ENCODE results near the gene TRAPPC2.

TRAPPC2 gene

DNA sequence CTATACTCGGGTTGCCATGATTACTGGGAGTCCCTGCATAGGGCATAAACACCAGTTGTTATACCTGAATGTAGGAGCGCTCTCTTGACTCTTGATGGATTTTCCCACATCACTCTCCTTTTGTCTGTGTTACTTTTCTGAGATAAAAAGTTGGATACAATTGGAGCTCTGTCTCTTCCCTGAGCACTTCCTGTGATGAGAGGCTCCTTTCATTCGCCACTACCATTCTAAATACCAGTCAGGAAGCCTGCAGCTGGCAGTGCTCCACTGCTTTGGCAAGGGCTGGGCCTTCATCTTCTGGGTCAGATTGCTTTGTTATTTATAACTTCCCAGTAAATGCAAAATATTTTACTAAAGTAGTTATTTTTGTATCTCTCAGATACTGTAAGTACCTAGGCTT is 67.6 kb downstream of the TRAPPC2 start:
- no peak for DNase-seq

DNA sequence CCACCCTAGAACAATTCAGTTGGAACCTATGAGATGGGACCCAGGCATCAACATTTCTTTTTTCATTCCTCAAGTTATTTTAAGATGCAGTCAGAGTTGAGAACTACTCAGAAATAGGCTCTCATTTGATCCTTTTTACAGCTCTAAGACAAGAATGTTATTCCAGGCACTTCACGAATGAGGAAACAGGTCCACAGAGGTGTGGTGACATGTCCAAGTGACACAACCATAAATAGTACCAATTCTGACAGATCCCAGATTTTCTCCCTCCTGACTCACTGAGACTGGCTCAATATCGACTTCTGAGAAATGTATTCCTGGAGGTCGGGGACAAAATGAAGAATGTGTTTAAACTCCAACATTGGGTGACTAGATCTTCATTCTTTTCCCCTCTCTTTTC is 70.4 kb downstream of the TRAPPC2 start:
- no peak for DNase-seq

DNA sequence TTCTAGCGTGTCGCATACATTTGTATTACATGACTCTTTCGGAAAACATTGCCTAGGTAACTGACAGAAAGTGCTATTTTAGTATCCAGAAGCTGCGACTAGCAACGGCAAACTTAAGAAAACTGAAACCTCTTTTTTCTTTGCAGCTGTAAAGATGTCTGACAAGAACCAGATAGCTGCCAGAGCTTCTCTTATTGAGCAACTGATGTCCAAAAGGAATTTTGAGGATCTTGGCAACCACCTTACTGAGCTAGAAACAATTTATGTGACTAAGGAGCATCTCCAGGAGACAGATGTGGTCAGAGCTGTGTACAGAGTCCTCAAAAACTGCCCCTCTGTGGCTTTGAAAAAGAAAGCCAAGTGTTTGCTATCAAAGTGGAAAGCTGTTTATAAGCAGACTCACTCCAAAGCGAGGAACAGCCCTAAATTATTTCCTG is 72.0 kb downstream of the TRAPPC2 start:
- DNase-seq, result no peak
